NCI-H446 (cell line): ENCODE measurements around the gene LAMA2.
"Not testable (repeated sequence)": the region's sequence is repeated elsewhere in the genome, so short reads cannot be mapped to it uniquely, and the experiment has no call there.

Experiments
- DNase-seq, 2 experiments: peaks; one replicate each; lab custom pipeline; 2025; lab: John Stamatoyannopoulos, UW

The LAMA2 gene

GRCh38 chr6:129088481-129088880 is 205.5 kb downstream of the LAMA2 start:
- not testable (repeated sequence) for DNase-seq

- no peak for DNase-seq
Observed at GRCh38 chr6:129089357-129089756, 206.4 kb downstream of the LAMA2 start.

GRCh38 chr6:129094147-129094546 is 211.2 kb downstream of the LAMA2 start:
- DNase-seq, result no peak

- DNase-seq, result no peak
Observed at GRCh38 chr6:129096651-129097290, 213.8 kb downstream of the LAMA2 start.

GRCh38 chr6:129098061-129098553 is 215.2 kb downstream of the LAMA2 start:
- no peak for DNase-seq

- DNase-seq, result no peak
Observed at GRCh38 chr6:129099696-129100095, 216.8 kb downstream of the LAMA2 start.

GRCh38 chr6:129100164-129100563 is 217.2 kb downstream of the LAMA2 start:
- no peak for DNase-seq

- no peak for DNase-seq
Observed at GRCh38 chr6:129102741-129103140, 219.8 kb downstream of the LAMA2 start.

GRCh38 chr6:129104131-129104530 is 221.2 kb downstream of the LAMA2 start:
- no peak for DNase-seq

- DNase-seq, result no peak
Observed at GRCh38 chr6:129104560-129104959, 221.6 kb downstream of the LAMA2 start.

GRCh38 chr6:129105035-129105434 is 222.1 kb downstream of the LAMA2 start:
- no peak for DNase-seq

GRCh38 chr6:129105793-129106192 is 222.9 kb downstream of the LAMA2 start:
- DNase-seq, result no peak

GRCh38 chr6:129108337-129108736 is 225.4 kb downstream of the LAMA2 start:
- DNase-seq, result no peak

GRCh38 chr6:129110690-129111343 is 227.9 kb downstream of the LAMA2 start:
- no peak for DNase-seq

GRCh38 chr6:129111346-129111745 is 228.4 kb downstream of the LAMA2 start:
- no peak for DNase-seq

GRCh38 chr6:129111853-129112252 is 228.9 kb downstream of the LAMA2 start:
- no peak for DNase-seq

GRCh38 chr6:129112591-129112990 is 229.7 kb downstream of the LAMA2 start:
- DNase-seq, result no peak

- no peak for DNase-seq
Observed at GRCh38 chr6:129113637-129114036, 230.7 kb downstream of the LAMA2 start.

- no peak for DNase-seq
Observed at GRCh38 chr6:129114636-129115391, 231.9 kb downstream of the LAMA2 start.

GRCh38 chr6:129115471-129115870 is 232.5 kb downstream of the LAMA2 start:
- no peak for DNase-seq

- DNase-seq, result no peak
Observed at GRCh38 chr6:129117355-129117754, 234.4 kb downstream of the LAMA2 start.

GRCh38 chr6:129120856-129121638 is 238.1 kb downstream of the LAMA2 start:
- no peak for DNase-seq
